T-cell (primary cell): Measurements from ENCODE around the gene HSD11B1L. TPM values are rescaled to one million over a fixed set of nuclear protein-coding genes. Genes with fewer than 3 reads are reported as not detected.
A peak's percentile ranks its signal among the peaks of the same experiment; 100 is the strongest.

Experiments
- ATAC-seq, 4 experiments: fragments of 200-7000 bp in 3 of 4; fragments of 150-1000 bp in 1 of 4; cut with Tn5 transposase; replicated peaks in 1 of 4; 1 replicate in 3 of 4; 2 replicates in 1 of 4; pipeline ENCODE4 v1.10.0; 2021; ENCODE audit warnings: moderate library complexity in 3 of 4, mild to moderate bottlenecking in 2 of 4, moderate number of reproducible peaks in 1 of 4
- CTCF ChIA-PET, 2 donors: fragments of 300-600 bp; sonication (Branson Sonifier 250); formaldehyde crosslinking; loops; one replicate each; lab custom pipeline; 2022; ENCODE audit warnings: antibody characterized with exemption in 2 of 2; lab: Charles Lee
- POLR2A ChIA-PET, 2 donors: fragments of 300-600 bp; sonication (Branson Sonifier 250); formaldehyde crosslinking; loops; one replicate each; lab custom pipeline; 2022; ENCODE audit warnings: antibody characterized with exemption in 2 of 2; lab: Charles Lee
- DNase-seq, 35 experiments: peaks; one replicate each; pipeline versions ENCODE4 v3.0.0 to v3.0.0-alpha.2; 2013 to 2023
- H3K27ac ChIP-seq: one replicate; pipeline ENCODE4 v1.5.1; 2013; ENCODE audit warnings: low read length
- H3K27me3 ChIP-seq, 2 experiments: replicated peaks in 1 of 2; 1 replicate in 1 of 2; 2 replicates in 1 of 2; pipeline versions ENCODE4 v1.6.1 to v1.7.0; 2013; ENCODE audit warnings: low read length in 1 of 2, mixed read lengths in 1 of 2; ENCODE audit not compliant: control insufficient read depth in 2 of 2, insufficient read depth in 2 of 2; ENCODE audit errors: extremely low read depth in 1 of 2
- H3K36me3 ChIP-seq, 2 donors: 1 replicate in 1 of 2; 2 replicates in 1 of 2; pipeline versions ENCODE4 v1.6.1 to v1.7.0; 2013; ENCODE audit warnings: low read length in 1 of 2; ENCODE audit not compliant: control insufficient read depth in 2 of 2, insufficient read depth in 1 of 2; ENCODE audit errors: extremely low read depth in 1 of 2
- H3K4me1 ChIP-seq, 2 experiments: 1 replicate in 1 of 2; 2 replicates in 1 of 2; pipeline versions ENCODE4 v1.6.1 to v1.7.0; 2013; ENCODE audit warnings: low read length in 2 of 2, mixed read lengths in 1 of 2; ENCODE audit not compliant: insufficient read depth in 2 of 2, control insufficient read depth in 1 of 2; ENCODE audit errors: extremely low read depth in 1 of 2
- H3K4me3 ChIP-seq, 2 donors: 1 replicate in 1 of 2; 2 replicates in 1 of 2; pipeline versions ENCODE4 v1.5.1 to v1.7.0; 2013; ENCODE audit warnings: mild to moderate bottlenecking in 2 of 2, low read length in 1 of 2, moderate library complexity in 1 of 2; ENCODE audit not compliant: control insufficient read depth in 1 of 2; ENCODE audit errors: extremely low read depth in 1 of 2
- H3K9me3 ChIP-seq: 2 replicates; pipeline ENCODE4 v1.7.0; 2013
- H3K27ac Mint-ChIP-seq, 2 donors: one replicate each; pipeline ENCODE4 v1.8.0; 2020 to 2021; ENCODE audit warnings: mild to moderate bottlenecking in 2 of 2, mixed read lengths in 2 of 2
- H3K27me3 Mint-ChIP-seq, 2 donors: one replicate each; pipeline ENCODE4 v1.8.0; 2021 to 2022; ENCODE audit warnings: mixed read lengths in 2 of 2
- H3K36me3 Mint-ChIP-seq: one replicate; pipeline ENCODE4 v1.8.0; 2021; ENCODE audit warnings: mixed read lengths
- H3K4me1 Mint-ChIP-seq, 3 donors: one replicate each; pipeline ENCODE4 v1.8.0; 2020 to 2022; ENCODE audit warnings: mixed read lengths in 3 of 3, mild to moderate bottlenecking in 1 of 3
- H3K4me3 Mint-ChIP-seq, 3 donors: one replicate each; pipeline ENCODE4 v1.8.0; 2020 to 2022; ENCODE audit warnings: mild to moderate bottlenecking in 3 of 3, mixed read lengths in 3 of 3, moderate library complexity in 3 of 3
- H3K9me3 Mint-ChIP-seq, 3 donors: one replicate each; pipeline ENCODE4 v1.8.0; 2020 to 2022; ENCODE audit warnings: mixed read lengths in 3 of 3
- WGBS: methylation state at CpG from one replicate; pipeline ENCODE4 v1.1.5; 2013; ENCODE audit warnings: missing lambda C conversion rate; ENCODE audit not compliant: insufficient coverage; 5-methylcytosine and 5-hydroxymethylcytosine counted together
- total RNA-seq, 35 experiments: library from RNA in 6 of 35; stranded (reverse) in 6 of 35; fragments of 120-200 nt in 1 of 35; gene quantifications; one replicate each; pipeline versions ENCODE4 v1.2.1 to v1.2.4 and lab custom pipeline; 2013 to 2026

Gene HSD11B1L
- total RNA-seq, 5 donors from 2014 or later (not counting 1 experiment from before 2014, with no cell fraction given) = 3.2 to 6.1 (median 4.4) TPM

GRCh38 chr19:5641171-5641570 lies 39.7 kb upstream of the HSD11B1L start:
- Mint-ChIP-seq H3K4me1 (peaks cover 30 to 56% (median 43%) of the 10 kb centered on the region in 3 donors), H3K27me3 (no peaks in the 10 kb centered on the region), H3K27ac (no peak overlapping the region), H3K9me3 (no peaks in the 10 kb centered on the region), H3K36me3 (peaks cover 35% of the 10 kb centered on the region), H3K4me3 (no peak overlapping the region)
- POLR2A ChIA-PET = no interaction called here
- DNase-seq (no peak), ATAC-seq (no peak)
- CTCF ChIA-PET = no interaction called here
- Histone ChIP-seq H3K36me3 (peaks cover 11 to 54% of the 10 kb centered on the region in 2 donors), H3K9me3 (no peaks in the 10 kb centered on the region), H3K4me1 (peaks cover 0 to 9% of the 10 kb centered on the region in 2 experiments), H3K27ac (no peak overlapping the region), H3K27me3 (no peaks in the 10 kb centered on the region), H3K4me3 (no peak overlapping the region)
- 100% methylated on average over 2 of the region's 4 CpGs for whole genome bisulfite sequencing

GRCh38 chr19:5642204-5642603 lies 38.6 kb upstream of the HSD11B1L start:
- Histone ChIP-seq H3K27me3 (no peaks in the 10 kb centered on the region), H3K9me3 (no peaks in the 10 kb centered on the region), H3K36me3 (peaks cover 18 to 62% of the 10 kb centered on the region in 2 donors), H3K4me1 (peaks cover 0 to 8% of the 10 kb centered on the region in 2 experiments), H3K27ac (no peak overlapping the region), H3K4me3 (no peak overlapping the region)
- Mint-ChIP-seq H3K36me3 (peaks cover 45% of the 10 kb centered on the region), H3K27me3 (no peaks in the 10 kb centered on the region), H3K9me3 (no peaks in the 10 kb centered on the region), H3K4me1 (peaks cover 36 to 56% (median 43%) of the 10 kb centered on the region in 3 donors), H3K4me3 (no peak overlapping the region), H3K27ac (no peak overlapping the region)
- ChIA-PET CTCF (no interaction called here), POLR2A (no interaction called here)
- 80% methylated on average over 1 of the region's 2 CpGs for WGBS
- DNase-seq = no peak
- ATAC-seq = no peak

- ATAC-seq (no peak), DNase-seq (no peak)
- 94% methylated on average over 2 of the region's 4 CpGs for WGBS
- Histone ChIP-seq H3K36me3 (peaks cover 20 to 64% of the 10 kb centered on the region in 2 donors), H3K27me3 (no peaks in the 10 kb centered on the region), H3K4me1 (peaks cover 0 to 3% of the 10 kb centered on the region in 2 experiments), H3K27ac (no peak overlapping the region), H3K9me3 (no peaks in the 10 kb centered on the region), H3K4me3 (no peak overlapping the region)
- Mint-ChIP-seq H3K27ac (no peak overlapping the region), H3K27me3 (no peaks in the 10 kb centered on the region), H3K36me3 (peaks cover 54% of the 10 kb centered on the region), H3K4me1 (peaks cover 30 to 49% (median 36%) of the 10 kb centered on the region in 3 donors), H3K9me3 (no peaks in the 10 kb centered on the region), H3K4me3 (no peak overlapping the region)
- CTCF ChIA-PET = no interaction called here
- POLR2A ChIA-PET = interaction anchor here in 1 of 2 donors (0.6 kb wide), 1 partner anchor 17 kb away, joined by 13 read pairs; no protein-coding TSS in a partner anchor
Observed at GRCh38 chr19:5643060-5643459, 37.8 kb upstream of the HSD11B1L start.

GRCh38 chr19:5644037-5644436 lies 36.8 kb upstream of the HSD11B1L start:
- ChIA-PET CTCF (no interaction called here), POLR2A (interaction anchor here in 1 of 2 donors (0.5 kb wide), 1 partner anchor 1883 kb away, joined by 8 read pairs; no protein-coding TSS in a partner anchor)
- DNase-seq = no peak
- Histone ChIP-seq H3K36me3 (peaks cover 20 to 68% of the 10 kb centered on the region in 2 donors), H3K4me1 (no peaks in the 10 kb centered on the region), H3K27ac (no peak overlapping the region), H3K4me3 (no peak overlapping the region), H3K27me3 (no peaks in the 10 kb centered on the region), H3K9me3 (no peaks in the 10 kb centered on the region)
- Mint-ChIP-seq H3K27me3 (no peaks in the 10 kb centered on the region), H3K36me3 (peaks cover 59% of the 10 kb centered on the region), H3K4me1 (peaks cover 26 to 45% (median 33%) of the 10 kb centered on the region in 3 donors), H3K27ac (peak overlapping the region in 1 of 2 donors; percentile 34), H3K9me3 (no peaks in the 10 kb centered on the region), H3K4me3 (no peak overlapping the region)
- 100% methylated on average over 1 of the region's 2 CpGs for WGBS
- no peak for ATAC-seq

GRCh38 chr19:5645409-5645808 lies 35.4 kb upstream of the HSD11B1L start:
- no peaks in the 10 kb centered on the region for H3K27me3 Mint-ChIP-seq
- POLR2A ChIA-PET = interaction anchor here (0.6 kb wide), 2 partner anchors 15 to 71 kb away, joined by 3 to 11 read pairs; no protein-coding TSS in a partner anchor
- no peak overlapping the region for H3K27ac Mint-ChIP-seq

GRCh38 chr19:5646703-5647102 lies 34.1 kb upstream of the HSD11B1L start:
- Histone ChIP-seq H3K4me1 (no peaks in the 10 kb centered on the region), H3K9me3 (no peaks in the 10 kb centered on the region), H3K4me3 (no peak overlapping the region), H3K27ac (no peak overlapping the region), H3K27me3 (no peaks in the 10 kb centered on the region), H3K36me3 (peaks cover 25 to 82% of the 10 kb centered on the region in 2 donors)
- Mint-ChIP-seq H3K4me3 (no peak overlapping the region), H3K36me3 (peaks cover 68% of the 10 kb centered on the region), H3K4me1 (peaks cover 23 to 36% (median 26%) of the 10 kb centered on the region in 3 donors), H3K27ac (no peak overlapping the region), H3K27me3 (no peaks in the 10 kb centered on the region), H3K9me3 (no peaks in the 10 kb centered on the region)
- POLR2A ChIA-PET = interaction anchor here in 1 of 2 donors (0.6 kb wide), 1 partner anchor 1344 kb away, joined by 3 read pairs; no protein-coding TSS in a partner anchor
- no peak for DNase-seq
- WGBS = 98% methylated on average over 4 of the region's 4 CpGs
- no peak for ATAC-seq
- CTCF ChIA-PET = no interaction called here

More at GRCh38 chr19:5645409-5645808, 35.4 kb upstream of the HSD11B1L start:
- Mint-ChIP-seq H3K4me1 (peaks cover 26 to 42% (median 29%) of the 10 kb centered on the region in 3 donors), H3K9me3 (no peaks in the 10 kb centered on the region), H3K36me3 (peaks cover 66% of the 10 kb centered on the region), H3K4me3 (no peak overlapping the region)
- peaks cover 20 to 76% of the 10 kb centered on the region in 2 donors for H3K36me3 ChIP-seq
- no peak for DNase-seq
- ATAC-seq = no peak
- no peak overlapping the region for H3K27ac ChIP-seq
- no peak overlapping the region for H3K4me3 ChIP-seq
- 100% methylated on average over 3 of the region's 5 CpGs for WGBS
- H3K27me3 ChIP-seq = no peaks in the 10 kb centered on the region
- H3K4me1 ChIP-seq = no peaks in the 10 kb centered on the region
- CTCF ChIA-PET = no interaction called here
- no peaks in the 10 kb centered on the region for H3K9me3 ChIP-seq
